Subcutaneous adipose tissue (tissue), 4 donors: ENCODE measurements around the gene RAVER1. TPM values are rescaled to one million over a fixed set of nuclear protein-coding genes. Genes with fewer than 3 reads are reported as not detected.

Source experiments
- CTCF ChIP-seq: fragments of 450-650 bp; IDR thresholded peaks from one replicate; pipeline ENCODE4 v1.5.1; 2016; ENCODE audit warnings: low read depth, mild to moderate bottlenecking, control low read depth, antibody characterized with exemption, moderate library complexity
- total RNA-seq, 4 donors: library from RNA; depleted of rRNA; stranded (reverse); fragments of >200 nt; gene quantifications; one replicate each; pipeline ENCODE4 v1.1.0, GENCODE V29; 2016

The RAVER1 gene
- total RNA-seq, 4 donors from 2014 or later: 5.9 to 22.4 (median 8.2) TPM

GRCh38 chr19:10318807-10319682 is 14.3 kb downstream of the RAVER1 start:
- no peak for TF ChIP-seq CTCF

- no peak for TF ChIP-seq CTCF
Observed at GRCh38 chr19:10317857-10318462, 15.4 kb downstream of the RAVER1 start.

- no peak for TF ChIP-seq CTCF
Observed at GRCh38 chr19:10317045-10317856, 16.1 kb downstream of the RAVER1 start.

GRCh38 chr19:10316229-10317044 is 16.9 kb downstream of the RAVER1 start:
- TF ChIP-seq CTCF: no peak

GRCh38 chr19:10315335-10316214 is 17.8 kb downstream of the RAVER1 start, which contains the start of gene FDX2:
TSS of gene FDX2 (minus strand) at chr19:10316015. CDS start at chr19:10315996, 19 bp downstream.
- no peak for TF ChIP-seq CTCF

- no peak for TF ChIP-seq CTCF
Observed at GRCh38 chr19:10309423-10309822, 23.9 kb downstream of the RAVER1 start, which contains the start of gene ZGLP1. TSS of gene ZGLP1 (minus strand) at chr19:10309815.
